Umbilical cord (tissue), 2 donors: ENCODE results near the gene HCFC1R1. TPM values are rescaled to one million over a fixed set of nuclear protein-coding genes. Genes with fewer than 3 reads are reported as not detected.

Experiments used
- DNase-seq: peaks from one replicate; pipeline ENCODE4 v3.0.0-alpha.2; 2015; ENCODE audit warnings: low spot score
- total RNA-seq: library from RNA; depleted of rRNA; stranded (reverse); fragments of >200 nt; gene quantifications from one replicate; pipeline ENCODE4 v1.2.3, GENCODE V29; 2014; ENCODE audit warnings: low replicate concordance; ENCODE audit not compliant: insufficient read depth

Gene HCFC1R1
- total RNA-seq, 1 donor from 2014 or later: 3.1 TPM

DNA sequence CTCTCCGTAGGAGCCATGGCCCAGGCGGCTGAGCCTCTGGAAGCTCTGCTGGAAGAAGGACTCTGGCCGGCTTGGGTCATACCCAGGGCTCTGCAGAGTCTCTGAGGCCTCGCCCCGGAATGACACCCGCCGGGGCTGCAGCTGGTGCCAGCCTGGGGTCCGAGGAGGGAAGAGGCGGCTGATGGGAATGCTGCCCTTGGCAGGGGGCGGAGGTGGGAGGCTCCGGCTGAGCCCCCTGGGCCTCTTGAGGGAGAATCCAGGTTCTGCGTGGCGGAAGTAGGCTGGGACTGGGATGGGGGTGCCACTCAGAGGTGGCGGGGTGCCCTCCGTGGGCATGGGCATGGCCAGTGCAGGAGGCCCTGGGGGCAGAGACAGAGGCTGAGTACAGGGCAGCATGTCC is 47.1 kb downstream of the HCFC1R1 start:
- no peak for DNase-seq

GRCh38 chr16:2976201-2976600 is 47.5 kb downstream of the HCFC1R1 start:
- no peak for DNase-seq

GRCh38 chr16:2975161-2975795 is 48.5 kb downstream of the HCFC1R1 start:
- DNase-seq: no peak

GRCh38 chr16:2974319-2975056 is 49.3 kb downstream of the HCFC1R1 start:
- DNase-seq: no peak

GRCh38 chr16:2973605-2974318 is 50.0 kb downstream of the HCFC1R1 start:
- no peak for DNase-seq

- no peak for DNase-seq
These were observed 50.6 kb downstream of the HCFC1R1 start for GRCh38 chr16:2973093-2973492.

Other genes with a start within 250 kb of the HCFC1R1 start
- gene ELOB, start 246.7 kb downstream of the HCFC1R1 start, total RNA-seq: 159 TPM
- 0.96 TPM for gene PRSS33, start 236.4 kb downstream of the HCFC1R1 start, total RNA-seq
- not detected for gene PRSS41, start 225.5 kb downstream of the HCFC1R1 start, total RNA-seq
- gene PRSS21, start 206.7 kb downstream of the HCFC1R1 start, total RNA-seq: not detected
- 7.2 TPM for gene ZG16B, start 193.6 kb downstream of the HCFC1R1 start, total RNA-seq
- 3.1 TPM for gene PRSS22, start 165.8 kb downstream of the HCFC1R1 start, total RNA-seq
- 25.5 TPM for gene FLYWCH2, start 140.7 kb downstream of the HCFC1R1 start, total RNA-seq
- gene FLYWCH1, start 112.0 kb downstream of the HCFC1R1 start, total RNA-seq: 30.8 TPM
- gene KREMEN2, start 59.7 kb downstream of the HCFC1R1 start, total RNA-seq: 0.48 TPM
- 5.8 TPM for gene PAQR4, start 54.6 kb downstream of the HCFC1R1 start, total RNA-seq
- gene PKMYT1, start 43.5 kb downstream of the HCFC1R1 start, total RNA-seq: 6.0 TPM
- not detected for gene CLDN9, start 11.0 kb downstream of the HCFC1R1 start, total RNA-seq
- gene CLDN6, start 5.8 kb downstream of the HCFC1R1 start, total RNA-seq: 0.72 TPM
- gene TNFRSF12A, start 3.6 kb downstream of the HCFC1R1 start, total RNA-seq: 150 TPM
- gene THOC6, start 93 bp upstream of the HCFC1R1 start, total RNA-seq: 29.4 TPM
- 2.2 TPM for gene BICDL2, start 13.0 kb upstream of the HCFC1R1 start, total RNA-seq
- 0.24 TPM for gene MMP25, start 22.6 kb upstream of the HCFC1R1 start, total RNA-seq
- gene IL32, start 41.7 kb upstream of the HCFC1R1 start, total RNA-seq: 13.2 TPM
- not detected for gene ZSCAN10, start 75.4 kb upstream of the HCFC1R1 start, total RNA-seq
- 8.9 TPM for gene ZNF205, start 88.6 kb upstream of the HCFC1R1 start, total RNA-seq
- gene ZNF213, start 111.1 kb upstream of the HCFC1R1 start, total RNA-seq: 0.96 TPM
- gene OR1F1, start 164.3 kb upstream of the HCFC1R1 start, total RNA-seq: 0.96 TPM
- gene ZNF200, start 211.2 kb upstream of the HCFC1R1 start, total RNA-seq: 13.5 TPM
- gene MEFV, start 232.7 kb upstream of the HCFC1R1 start, total RNA-seq: 6.7 TPM